ENCODE results near the gene TRIM36. TPM values are rescaled to one million over a fixed set of nuclear protein-coding genes. Genes with fewer than 3 reads are reported as not detected.

TRIM36 gene
- 1 to 10 TPM in 3 of 4 donors, under 1 TPM in 1; 0.72 to 1.9 (median 1.5) TPM for total RNA-seq

- intact Hi-C loops (cut with DNase I; ENCODE audit: low total_unique reads), result no loop called here
- TF ChIP-seq CTCF (IDR thresholded peaks at IDR 0.05), result no peak
- TF ChIP-seq POLR2A (IDR thresholded peaks at IDR 0.05), result no peak
- peak; percentile 89 to 97 for DNase-seq (ENCODE audit: low spot score in 2 of 2)
- 0 to 1% methylated on average over 53 to 64 of the region's 68 CpGs for WGBS, 2 donors
- peak within 1 kb of the TSS; percentile 63 for H3K4me3 ChIP-seq (ENCODE audit: low read depth, poor library complexity, severe bottlenecking)
These were observed at the start of gene TRIM36 for GRCh38 chr5:115169487-115170133. Gene TRIM36, minus strand, starts transcription at chr5:115169908. Its CDS starts 274 bp downstream, at chr5:115169634.

GRCh38 chr5:115214541-115214940 is 44.8 kb upstream of the TRIM36 start:
- intact Hi-C loops (cut with DNase I; ENCODE audit: low total_unique reads), result no loop called here
- H3K4me3 ChIP-seq (ENCODE audit: low read depth, poor library complexity, severe bottlenecking), result no peak overlapping the region
- WGBS, 2 donors, result 89 to 95% methylated on average over 1 of the region's 1 CpG
- DNase-seq (ENCODE audit: low spot score in 2 of 2), result no peak
- TF ChIP-seq CTCF (IDR thresholded peaks at IDR 0.05), result no peak
- no peak for TF ChIP-seq POLR2A (IDR thresholded peaks at IDR 0.05)

GRCh38 chr5:115209279-115209678 is 39.6 kb upstream of the TRIM36 start:
- DNase-seq (ENCODE audit: low spot score in 2 of 2), result peak in 1 of 2 donors; percentile 16
- no peak for TF ChIP-seq CTCF (IDR thresholded peaks at IDR 0.05)
- no peak for TF ChIP-seq POLR2A (IDR thresholded peaks at IDR 0.05)
- intact Hi-C loops (cut with DNase I; ENCODE audit: low total_unique reads), result no loop called here
- no peak overlapping the region for H3K4me3 ChIP-seq (ENCODE audit: low read depth, poor library complexity, severe bottlenecking)
- WGBS, 2 donors, result 82 to 90% methylated on average over 3 of the region's 3 CpGs

- intact Hi-C loops (cut with DNase I; ENCODE audit: low total_unique reads), result no loop called here
- WGBS, 2 donors, result 81 to 96% methylated on average over 1 of the region's 1 CpG
- TF ChIP-seq POLR2A (IDR thresholded peaks at IDR 0.05) (no peak), CTCF (IDR thresholded peaks at IDR 0.05) (no peak)
- no peak for DNase-seq (ENCODE audit: low spot score in 2 of 2)
- H3K4me3 ChIP-seq (ENCODE audit: low read depth, poor library complexity, severe bottlenecking), result no peak overlapping the region
These were observed 33.2 kb upstream of the TRIM36 start for GRCh38 chr5:115202952-115203351.

GRCh38 chr5:115196161-115196560 is 26.5 kb upstream of the TRIM36 start:
- TF ChIP-seq POLR2A (IDR thresholded peaks at IDR 0.05) (no peak), CTCF (IDR thresholded peaks at IDR 0.05) (no peak)
- DNase-seq (ENCODE audit: low spot score in 2 of 2), result no peak
- intact Hi-C loops (cut with DNase I; ENCODE audit: low total_unique reads), result no loop called here
- 77 to 84% methylated on average over 3 of the region's 3 CpGs for WGBS, 2 donors
- no peak overlapping the region for H3K4me3 ChIP-seq (ENCODE audit: low read depth, poor library complexity, severe bottlenecking)

- no peak overlapping the region for H3K4me3 ChIP-seq (ENCODE audit: low read depth, poor library complexity, severe bottlenecking)
- intact Hi-C loops (cut with DNase I; ENCODE audit: low total_unique reads), result no loop called here
- no peak for TF ChIP-seq CTCF (IDR thresholded peaks at IDR 0.05)
- no peak for TF ChIP-seq POLR2A (IDR thresholded peaks at IDR 0.05)
- no peak for DNase-seq (ENCODE audit: low spot score in 2 of 2)
- 57 to 72% methylated on average over 2 of the region's 2 CpGs for WGBS, 2 donors
These were observed 25.0 kb upstream of the TRIM36 start for GRCh38 chr5:115194676-115195075.

All from lower leg skin (tissue), 4 donors.